ENCODE measurements around the gene RASA3.
"Not testable (repeated sequence)": the region's sequence is repeated elsewhere in the genome, so short reads cannot be mapped to it uniquely, and the experiment has no call there.

Gene RASA3

DNA sequence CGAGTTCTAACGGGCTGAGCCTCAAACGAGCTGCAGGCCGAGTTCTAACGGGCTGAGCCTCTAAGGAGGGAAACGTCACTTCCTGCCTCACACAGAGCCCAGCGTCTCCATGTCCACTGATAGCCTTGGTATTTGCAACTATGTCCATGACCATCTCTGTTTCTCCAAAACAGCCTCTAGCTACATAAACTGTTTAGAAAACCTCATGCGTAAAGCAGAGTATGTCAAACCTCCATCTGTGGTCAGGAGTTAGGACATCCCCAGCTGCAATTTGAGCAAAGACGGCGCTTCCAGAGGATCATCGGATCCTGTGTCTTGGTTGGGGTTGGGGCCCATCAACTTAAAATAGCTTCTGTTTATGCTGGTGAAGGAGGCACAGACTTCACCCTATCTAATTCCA, 20.8 kb downstream of the RASA3 start:
- H3K36me3 ChIP-seq (ENCODE audit: insufficient read depth, low read length): 0 out of 2 replicates have a peak, but pooled peaks cover 3% of the 10 kb centered on the region
- no peaks in the 10 kb centered on the region for H3K9me3 ChIP-seq (ENCODE audit: control insufficient read depth, insufficient read depth, low read length)
- H3K9ac ChIP-seq (ENCODE audit: low read depth, low read length): no peak overlapping the region
- H3K4me1 ChIP-seq (ENCODE audit: insufficient read depth, low read length): peaks cover 38% of the 10 kb centered on the region

GRCh38 chr13:114110830-114111189, 21.6 kb downstream of the RASA3 start:
- H3K9me3 ChIP-seq (ENCODE audit: control insufficient read depth, insufficient read depth, low read length); H3K9ac ChIP-seq (ENCODE audit: low read depth, low read length); H3K36me3 ChIP-seq (ENCODE audit: insufficient read depth, low read length): not testable (repeated sequence)
- H3K4me1 ChIP-seq (ENCODE audit: insufficient read depth, low read length): peaks cover 38% of the 10 kb centered on the region

GRCh38 chr13:114110091-114110829, 22.2 kb downstream of the RASA3 start:
- Histone ChIP-seq H3K9me3 (ENCODE audit: control insufficient read depth, insufficient read depth, low read length) (no peaks in the 10 kb centered on the region), H3K9ac (ENCODE audit: low read depth, low read length) (no peak overlapping the region), H3K36me3 (ENCODE audit: insufficient read depth, low read length) (no peaks in the 10 kb centered on the region), H3K4me1 (ENCODE audit: insufficient read depth, low read length) (peaks cover 33% of the 10 kb centered on the region)

- H3K9ac ChIP-seq (ENCODE audit: low read depth, low read length): no peak overlapping the region
- no peaks in the 10 kb centered on the region for H3K9me3 ChIP-seq (ENCODE audit: control insufficient read depth, insufficient read depth, low read length)
- H3K4me1 ChIP-seq (ENCODE audit: insufficient read depth, low read length): peaks cover 30% of the 10 kb centered on the region
- no peaks in the 10 kb centered on the region for H3K36me3 ChIP-seq (ENCODE audit: insufficient read depth, low read length)
These were observed 22.8 kb downstream of the RASA3 start for GRCh38 chr13:114109641-114110041.

- Histone ChIP-seq H3K36me3 (ENCODE audit: insufficient read depth, low read length) (no peaks in the 10 kb centered on the region), H3K9ac (ENCODE audit: low read depth, low read length) (no peak overlapping the region), H3K4me1 (ENCODE audit: insufficient read depth, low read length) (peaks cover 30% of the 10 kb centered on the region), H3K9me3 (ENCODE audit: control insufficient read depth, insufficient read depth, low read length) (no peaks in the 10 kb centered on the region)
These were observed 23.5 kb downstream of the RASA3 start for GRCh38 chr13:114108894-114109293.

GRCh38 chr13:114108141-114108761, 24.2 kb downstream of the RASA3 start:
- Histone ChIP-seq H3K9me3 (ENCODE audit: control insufficient read depth, insufficient read depth, low read length) (no peaks in the 10 kb centered on the region), H3K9ac (ENCODE audit: low read depth, low read length) (no peak overlapping the region), H3K36me3 (ENCODE audit: insufficient read depth, low read length) (no peaks in the 10 kb centered on the region), H3K4me1 (ENCODE audit: insufficient read depth, low read length) (peaks cover 28% of the 10 kb centered on the region)

- Histone ChIP-seq H3K36me3 (ENCODE audit: insufficient read depth, low read length) (no peaks in the 10 kb centered on the region), H3K4me1 (ENCODE audit: insufficient read depth, low read length) (peaks cover 24% of the 10 kb centered on the region), H3K9ac (ENCODE audit: low read depth, low read length) (no peak overlapping the region), H3K9me3 (ENCODE audit: control insufficient read depth, insufficient read depth, low read length) (no peaks in the 10 kb centered on the region)
These were observed 24.7 kb downstream of the RASA3 start for GRCh38 chr13:114107686-114108081.

DNA sequence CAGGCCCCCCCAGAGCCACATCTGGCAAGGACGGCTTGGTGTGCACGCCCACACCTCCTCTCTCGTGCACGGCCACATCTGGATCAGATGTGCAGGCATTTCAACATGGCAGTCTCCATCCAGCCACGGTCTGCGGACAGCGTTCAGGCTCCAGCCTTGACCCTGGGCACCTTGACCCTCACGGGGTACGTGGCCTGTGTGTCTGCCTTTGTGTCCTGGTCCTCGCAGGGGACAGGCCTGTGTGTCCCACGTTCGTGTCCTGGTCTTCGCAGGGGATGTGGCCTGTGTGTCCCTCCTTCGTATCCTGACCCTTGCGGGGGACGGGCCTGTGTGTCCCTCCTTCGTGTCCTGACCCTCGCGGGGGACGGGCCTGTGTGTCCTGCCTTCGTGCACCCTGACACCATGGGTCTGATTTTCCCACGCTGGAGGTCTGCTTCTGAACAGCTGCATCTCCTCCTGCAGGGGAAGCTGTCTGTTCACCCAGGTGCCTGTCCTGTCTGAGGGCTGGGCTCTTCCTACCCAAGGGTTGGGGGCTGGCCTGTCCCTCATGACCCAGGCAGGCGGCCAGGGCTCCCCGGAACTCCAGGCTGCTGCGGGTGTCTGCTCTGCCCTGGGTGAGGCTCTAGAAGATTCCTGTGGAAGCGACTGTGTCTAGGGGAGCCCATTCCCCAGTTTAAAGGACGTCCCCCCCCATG, 25.3 kb downstream of the RASA3 start:
- no peak overlapping the region for H3K9ac ChIP-seq (ENCODE audit: low read depth, low read length)
- peaks cover 19% of the 10 kb centered on the region for H3K4me1 ChIP-seq (ENCODE audit: insufficient read depth, low read length)

GRCh38 chr13:114106526-114106925, 25.9 kb downstream of the RASA3 start:
- no peak overlapping the region for H3K9ac ChIP-seq (ENCODE audit: low read depth, low read length)
- H3K4me1 ChIP-seq (ENCODE audit: insufficient read depth, low read length): peaks cover 13% of the 10 kb centered on the region
- H3K36me3 ChIP-seq (ENCODE audit: insufficient read depth, low read length): no peaks in the 10 kb centered on the region
- H3K9me3 ChIP-seq (ENCODE audit: control insufficient read depth, insufficient read depth, low read length): no peaks in the 10 kb centered on the region

More for the DNA sequence above, 25.3 kb downstream of the RASA3 start:
- no peaks in the 10 kb centered on the region for H3K36me3 ChIP-seq (ENCODE audit: insufficient read depth, low read length)
- no peaks in the 10 kb centered on the region for H3K9me3 ChIP-seq (ENCODE audit: control insufficient read depth, insufficient read depth, low read length)

DNA sequence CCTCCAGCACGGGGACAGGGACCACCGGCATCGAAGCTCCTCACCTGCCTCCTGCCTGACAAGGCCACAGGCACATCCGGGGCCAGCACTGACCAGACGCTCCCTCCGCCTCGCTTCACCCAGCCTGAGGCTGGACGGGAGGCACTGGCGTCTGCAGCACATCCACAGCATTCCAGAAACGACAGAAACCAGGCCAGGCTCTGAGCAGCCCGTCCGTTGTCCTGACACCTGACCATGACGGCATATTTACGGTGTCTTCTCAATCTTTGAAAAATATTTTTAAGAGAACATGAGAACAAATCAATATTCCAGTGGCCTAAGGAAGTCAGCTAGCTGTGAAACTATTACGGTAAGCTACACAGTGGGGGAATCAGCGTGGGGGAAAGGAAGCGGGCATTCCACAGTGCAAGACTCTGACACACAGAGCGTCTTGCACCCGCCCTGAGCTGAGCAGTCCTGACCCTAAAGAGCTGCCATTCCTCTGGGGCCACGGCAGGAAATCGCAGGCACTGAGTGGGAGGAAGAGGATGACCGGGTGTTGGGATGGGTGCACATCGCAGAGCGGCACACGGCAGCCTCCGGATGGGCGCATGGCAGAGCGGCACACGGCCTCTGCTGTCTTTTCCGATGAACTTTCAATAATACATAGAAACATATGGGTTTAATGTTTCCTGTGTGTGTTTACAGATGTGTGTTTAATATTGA, 26.8 kb downstream of the RASA3 start:
- peaks cover 12% of the 10 kb centered on the region for H3K4me1 ChIP-seq (ENCODE audit: insufficient read depth, low read length)
- H3K36me3 ChIP-seq (ENCODE audit: insufficient read depth, low read length): no peaks in the 10 kb centered on the region
- no peak overlapping the region for H3K9ac ChIP-seq (ENCODE audit: low read depth, low read length)

DNA sequence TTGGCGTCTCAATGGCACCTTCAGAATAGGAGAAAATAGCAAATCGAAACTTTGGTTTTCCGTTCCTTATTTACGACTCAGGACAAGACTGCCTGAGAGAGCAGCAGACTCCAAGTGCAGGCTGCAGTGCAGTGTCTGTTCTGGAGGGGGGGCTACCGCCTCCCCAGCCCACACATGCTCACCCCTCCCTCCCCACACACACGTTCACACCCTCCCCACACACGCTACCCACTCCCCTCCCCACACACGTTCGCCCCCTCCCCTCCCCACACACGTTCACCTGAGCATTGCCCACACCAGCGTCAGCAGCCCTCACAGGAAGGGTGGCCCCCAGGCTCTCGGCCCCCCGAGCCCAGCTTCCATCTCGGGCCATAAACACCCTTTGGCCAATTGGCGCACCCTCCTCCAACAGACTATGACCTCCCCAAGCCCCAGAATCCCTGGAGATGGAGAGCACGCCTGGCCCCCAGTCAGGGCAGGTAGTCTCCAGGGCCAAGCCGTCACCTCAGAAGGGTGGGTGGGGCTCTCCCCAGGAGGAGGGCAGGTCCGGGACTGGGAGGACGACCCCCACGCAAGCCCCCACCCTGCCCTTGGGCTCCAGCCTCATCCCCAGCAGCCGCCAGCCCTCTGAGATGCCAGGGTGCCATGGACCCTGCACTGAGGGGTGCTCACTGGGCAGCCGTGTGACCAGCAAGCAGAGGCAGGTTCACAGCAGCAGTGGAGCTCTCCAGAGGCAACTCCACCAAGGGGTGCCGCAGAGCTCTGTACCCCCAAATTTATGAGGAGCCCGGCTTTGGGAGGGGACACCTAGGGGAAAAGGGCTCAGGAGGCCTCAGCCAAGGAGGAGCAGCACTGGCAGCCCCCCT, 27.5 kb downstream of the RASA3 start:
- Histone ChIP-seq H3K36me3 (ENCODE audit: insufficient read depth, low read length) (no peaks in the 10 kb centered on the region), H3K4me1 (ENCODE audit: insufficient read depth, low read length) (peaks cover 8% of the 10 kb centered on the region), H3K9me3 (ENCODE audit: control insufficient read depth, insufficient read depth, low read length) (no peaks in the 10 kb centered on the region), H3K9ac (ENCODE audit: low read depth, low read length) (no peak overlapping the region)

More for the DNA sequence above, 26.8 kb downstream of the RASA3 start:
- H3K9me3 ChIP-seq (ENCODE audit: control insufficient read depth, insufficient read depth, low read length): no peaks in the 10 kb centered on the region

GRCh38 chr13:114103801-114104654, 28.4 kb downstream of the RASA3 start:
- no peaks in the 10 kb centered on the region for H3K36me3 ChIP-seq (ENCODE audit: insufficient read depth, low read length)
- H3K9me3 ChIP-seq (ENCODE audit: control insufficient read depth, insufficient read depth, low read length): no peaks in the 10 kb centered on the region
- H3K4me1 ChIP-seq (ENCODE audit: insufficient read depth, low read length): no peaks in the 10 kb centered on the region; the same call in 1 of the 2 replicates
- H3K9ac ChIP-seq (ENCODE audit: low read depth, low read length): no peak overlapping the region

DNA sequence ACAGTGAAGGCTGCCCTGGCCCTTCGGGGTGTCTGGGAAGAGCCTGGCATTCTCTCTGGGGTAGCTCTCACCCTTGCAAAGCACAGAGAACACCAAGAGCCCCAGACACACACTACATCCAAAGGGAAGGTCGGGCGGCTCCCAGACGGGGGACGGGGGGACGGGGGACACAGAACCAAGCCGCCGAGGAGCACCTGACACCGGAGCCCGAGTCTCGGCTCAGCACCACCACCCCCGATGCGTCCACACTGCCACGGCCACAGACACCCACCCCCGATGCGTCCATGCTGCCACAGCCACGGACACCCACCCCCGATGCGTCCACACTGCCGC, 29.2 kb downstream of the RASA3 start:
- not testable (repeated sequence) for H3K9me3 ChIP-seq (ENCODE audit: control insufficient read depth, insufficient read depth, low read length); H3K36me3 ChIP-seq (ENCODE audit: insufficient read depth, low read length); H3K4me1 ChIP-seq (ENCODE audit: insufficient read depth, low read length); H3K9ac ChIP-seq (ENCODE audit: low read depth, low read length)
